Esophagus squamous epithelium (tissue), 5 donors: ENCODE data around the gene LRG1. TPM values are rescaled to one million over a fixed set of nuclear protein-coding genes. Genes with fewer than 3 reads are reported as not detected.
A peak's percentile ranks its signal among the peaks of the same experiment; 100 is the strongest.

Source experiments
- DNase-seq: peaks from one replicate; lab custom pipeline; 2025; lab: John Stamatoyannopoulos, UW
- H3K27ac ChIP-seq, 4 donors: fragments of 200-600 bp; sonication (generic); one replicate each; pipeline ENCODE4 v1.5.1; 2016 to 2019; ENCODE audit warnings: mild to moderate bottlenecking in 1 of 4
- H3K27me3 ChIP-seq, 4 donors: fragments of 200-600 bp; sonication (generic); 1 replicate in 3 of 4; 2 replicates in 1 of 4; pipeline versions ENCODE4 v1.5.1 to v1.6.0; 2017 to 2021; ENCODE audit warnings: antibody characterized with exemption in 1 of 4
- H3K36me3 ChIP-seq, 3 donors: fragments of 200-600 bp; sonication (generic); one replicate each; pipeline ENCODE4 v1.5.1; 2016 to 2019
- H3K4me1 ChIP-seq, 3 donors: fragments of 200-600 bp; sonication (generic); one replicate each; pipeline ENCODE4 v1.5.1; 2017 to 2019
- H3K4me3 ChIP-seq, 4 donors: fragments of 200-600 bp; sonication (generic); 1 replicate in 3 of 4; 2 replicates in 1 of 4; pipeline ENCODE4 v1.5.1; 2016 to 2019; ENCODE audit warnings: mild to moderate bottlenecking in 2 of 4, moderate library complexity in 1 of 4
- H3K9me3 ChIP-seq, 3 donors: fragments of 200-600 bp; sonication (generic); one replicate each; pipeline ENCODE4 v1.5.1; 2016 to 2019
- POLR2A ChIP-seq, 4 donors: fragments of 450-650 bp; IDR thresholded peaks; one replicate each; pipeline ENCODE4 v1.6.1; 2017; ENCODE audit warnings: antibody characterized with exemption in 4 of 4, mild to moderate bottlenecking in 4 of 4, moderate library complexity in 3 of 4
- WGBS, 2 donors: methylation state at CpG; one replicate each; pipeline ENCODE4 v1.1.5; 2018; 5-methylcytosine and 5-hydroxymethylcytosine counted together
- intact Hi-C: fragments of 100-400 bp; cut with DNase I; formaldehyde crosslinking; loops from one replicate; pipeline ENCODE4 v1.15.0; 2022
- total RNA-seq, 4 donors: library from RNA; depleted of rRNA; stranded (reverse); fragments of >200 nt; gene quantifications; one replicate each; pipeline ENCODE4 v1.1.0, GENCODE V29; 2016
- TF ChIP-seq, protein P1 (sequence below), 6 experiments: fragments of 450-650 bp in 4 of 6; fragments of 200-600 bp in 2 of 6; sonication (generic) in 2 of 6; IDR thresholded peaks; one replicate each; pipeline ENCODE4 v1.5.1; 2016 to 2019; ENCODE audit warnings: antibody characterized with exemption in 6 of 6, mild to moderate bottlenecking in 4 of 6, moderate library complexity in 4 of 6
- donor health status: DM: yes; HTN: yes; CAD: no.

The LRG1 gene
- total RNA-seq, 4 donors from 2014 or later = 3.8 to 53.0 (median 21.1) TPM

DNA sequence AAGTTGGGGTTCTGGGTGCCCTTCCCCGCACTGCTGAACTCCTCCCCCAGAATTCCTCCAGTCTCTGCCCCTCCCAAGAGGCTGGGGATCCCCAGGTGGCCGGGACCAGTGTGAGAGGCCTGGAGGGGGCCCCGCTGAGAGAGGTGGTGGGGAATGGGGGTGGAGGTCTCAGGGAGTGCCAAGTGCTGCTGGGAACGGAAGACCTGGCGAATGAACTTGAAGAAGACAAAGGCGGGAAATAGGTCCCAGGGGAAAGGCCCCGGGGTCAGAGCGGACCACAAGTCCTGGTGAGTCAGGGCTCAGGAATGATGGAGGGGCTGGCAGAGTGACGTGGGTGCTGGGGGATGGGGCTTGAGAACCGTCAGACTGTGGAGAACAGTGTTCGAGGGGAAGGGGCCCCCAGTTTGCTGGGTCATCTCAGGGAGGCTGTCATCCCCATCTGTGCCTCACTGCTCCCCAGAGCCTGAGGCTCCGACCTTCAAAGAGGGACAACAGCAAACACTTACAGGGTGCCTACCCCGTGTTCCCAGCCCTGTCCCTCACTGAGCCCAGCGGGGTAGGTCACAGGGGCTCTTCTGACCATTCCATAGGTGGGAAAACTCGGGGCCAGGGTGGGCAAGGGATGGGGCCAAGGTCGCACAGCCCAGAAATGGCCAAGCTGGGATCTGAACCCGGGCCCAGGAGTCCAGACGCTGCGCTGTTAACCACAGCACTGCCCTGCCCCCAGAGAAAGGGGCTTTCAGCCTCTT lies 35.6 kb upstream of the LRG1 start:
- Histone ChIP-seq H3K36me3 (no peaks in the 10 kb centered on the region), H3K4me3 (peak overlapping the region in 1 of 4 donors; percentile 4), H3K27me3 (peaks cover under 1 to 78% (median 11%) of the 10 kb centered on the region in 4 donors), H3K4me1 (peaks cover 0 to 24% (median 6%) of the 10 kb centered on the region in 3 donors), H3K9me3 (no peaks in the 10 kb centered on the region), H3K27ac (peak overlapping the region; percentile 3 to 79 (median 70))
- DNase-seq = no peak
- intact Hi-C loops = loop anchor here (5.0 kb wide), 1 partner anchor 57 kb away; no protein-coding TSS in a partner anchor
- WGBS, 2 donors = 10 to 27% methylated on average over 11 to 15 of the region's 19 CpGs
- TF ChIP-seq POLR2A (IDR thresholded peaks at IDR 0.05) = no peak
- TF ChIP-seq, protein P1, sequence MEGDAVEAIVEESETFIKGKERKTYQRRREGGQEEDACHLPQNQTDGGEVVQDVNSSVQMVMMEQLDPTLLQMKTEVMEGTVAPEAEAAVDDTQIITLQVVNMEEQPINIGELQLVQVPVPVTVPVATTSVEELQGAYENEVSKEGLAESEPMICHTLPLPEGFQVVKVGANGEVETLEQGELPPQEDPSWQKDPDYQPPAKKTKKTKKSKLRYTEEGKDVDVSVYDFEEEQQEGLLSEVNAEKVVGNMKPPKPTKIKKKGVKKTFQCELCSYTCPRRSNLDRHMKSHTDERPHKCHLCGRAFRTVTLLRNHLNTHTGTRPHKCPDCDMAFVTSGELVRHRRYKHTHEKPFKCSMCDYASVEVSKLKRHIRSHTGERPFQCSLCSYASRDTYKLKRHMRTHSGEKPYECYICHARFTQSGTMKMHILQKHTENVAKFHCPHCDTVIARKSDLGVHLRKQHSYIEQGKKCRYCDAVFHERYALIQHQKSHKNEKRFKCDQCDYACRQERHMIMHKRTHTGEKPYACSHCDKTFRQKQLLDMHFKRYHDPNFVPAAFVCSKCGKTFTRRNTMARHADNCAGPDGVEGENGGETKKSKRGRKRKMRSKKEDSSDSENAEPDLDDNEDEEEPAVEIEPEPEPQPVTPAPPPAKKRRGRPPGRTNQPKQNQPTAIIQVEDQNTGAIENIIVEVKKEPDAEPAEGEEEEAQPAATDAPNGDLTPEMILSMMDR (IDR thresholded peaks at IDR 0.05) = no peak

DNA sequence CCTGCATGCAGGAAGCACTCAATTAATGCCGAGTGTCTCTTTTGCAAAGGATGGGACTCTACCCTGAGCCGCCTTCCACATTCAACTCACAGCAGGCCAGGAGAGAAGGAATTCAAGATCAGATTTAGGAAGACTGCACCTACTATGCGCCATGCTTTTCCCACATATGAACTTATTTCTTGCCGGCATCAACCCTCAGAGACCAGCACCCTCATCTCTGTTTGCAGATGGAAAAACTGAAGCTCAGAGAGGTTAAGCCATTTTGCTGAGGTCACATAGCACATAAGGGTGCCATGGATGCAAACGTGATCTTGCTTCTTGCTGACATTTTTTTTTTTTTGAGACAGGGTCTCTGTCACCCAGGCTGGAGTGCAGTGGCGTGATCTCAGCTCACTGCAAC lies 33.8 kb upstream of the LRG1 start:
- Histone ChIP-seq H3K9me3 (no peaks in the 10 kb centered on the region), H3K27me3 (peaks cover 0 to 61% (median 2%) of the 10 kb centered on the region in 4 donors), H3K36me3 (no peaks in the 10 kb centered on the region), H3K4me3 (no peak overlapping the region), H3K27ac (no peak overlapping the region), H3K4me1 (peaks cover 0 to 20% (median 6%) of the 10 kb centered on the region in 3 donors)
- intact Hi-C loops = no loop called here
- 65 to 76% methylated on average over 6 of the region's 6 CpGs for whole genome bisulfite sequencing, 2 donors
- no peak for DNase-seq
- TF ChIP-seq, protein P1 (IDR thresholded peaks at IDR 0.05) = no peak
- no peak for TF ChIP-seq POLR2A (IDR thresholded peaks at IDR 0.05)

DNA sequence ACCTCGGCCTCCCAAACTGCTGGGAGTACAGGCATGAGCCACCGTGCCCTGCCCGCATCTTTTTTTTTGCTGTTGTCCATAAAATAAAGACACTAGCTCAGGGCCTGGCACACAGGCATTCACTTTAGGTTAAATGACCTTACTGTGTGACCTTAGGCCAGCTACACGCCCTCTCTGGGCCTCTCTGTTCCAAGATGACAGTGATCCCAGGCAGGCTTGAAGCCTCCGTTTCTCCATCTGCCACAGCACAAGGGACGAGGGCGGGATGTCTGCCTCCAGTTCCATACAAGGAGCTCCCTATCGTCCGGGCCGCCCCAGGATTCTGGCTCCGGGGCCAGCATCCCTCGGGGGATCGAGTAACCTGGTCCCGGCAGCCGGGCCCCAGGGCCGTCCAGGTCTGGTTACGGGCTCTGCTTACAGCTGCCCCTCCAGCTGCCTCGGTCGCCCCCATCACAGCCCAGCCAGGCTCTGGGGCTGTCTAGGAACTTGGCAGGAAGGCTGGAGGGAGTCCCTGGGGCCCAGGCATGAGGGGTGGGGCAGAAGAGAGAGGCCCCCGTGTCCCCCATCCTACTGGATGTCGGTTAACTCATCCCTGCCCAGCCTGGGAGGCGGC lies 31.6 kb upstream of the LRG1 start:
- DNase-seq = no peak
- 53 to 60% methylated on average over 6 to 8 of the region's 22 CpGs for WGBS, 2 donors
- Histone ChIP-seq H3K27me3 (peaks cover 0 to 53% (median 2%) of the 10 kb centered on the region in 4 donors), H3K27ac (no peak overlapping the region), H3K9me3 (no peaks in the 10 kb centered on the region), H3K36me3 (no peaks in the 10 kb centered on the region), H3K4me1 (peaks cover 0 to 20% (median 6%) of the 10 kb centered on the region in 3 donors), H3K4me3 (no peak overlapping the region)
- intact Hi-C loops = no loop called here
- TF ChIP-seq POLR2A (IDR thresholded peaks at IDR 0.05) = no peak
- TF ChIP-seq, protein P1 (IDR thresholded peaks at IDR 0.05) = no peak

DNA sequence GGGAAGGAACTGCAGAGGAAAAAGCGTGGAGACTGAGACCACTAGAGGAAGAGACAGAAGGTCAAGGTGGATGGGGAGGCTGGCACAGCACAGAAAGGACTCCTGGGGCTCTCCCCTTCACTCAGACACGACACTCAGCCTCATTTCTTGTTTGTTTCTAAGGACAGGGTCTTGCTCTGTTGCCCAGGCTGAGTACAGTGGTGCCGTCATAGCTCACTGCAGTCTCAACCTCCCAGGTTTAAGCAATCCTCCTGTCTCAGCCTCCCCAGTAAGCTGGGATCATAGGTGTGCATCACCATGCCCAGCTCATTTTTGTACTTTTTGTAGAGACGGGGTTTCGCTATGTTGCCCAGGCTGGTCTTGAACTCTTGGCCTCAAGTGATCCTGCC lies 31.1 kb upstream of the LRG1 start:
- Histone ChIP-seq H3K36me3 (no peaks in the 10 kb centered on the region), H3K27me3 (peaks cover 0 to 53% (median 2%) of the 10 kb centered on the region in 4 donors), H3K4me1 (peaks cover 0 to 20% (median 6%) of the 10 kb centered on the region in 3 donors), H3K27ac (no peak overlapping the region), H3K9me3 (no peaks in the 10 kb centered on the region), H3K4me3 (no peak overlapping the region)
- intact Hi-C loops = no loop called here
- WGBS, 2 donors = 71 to 89% methylated on average over 5 of the region's 5 CpGs
- TF ChIP-seq, protein P1 (IDR thresholded peaks at IDR 0.05) = no peak
- no peak for TF ChIP-seq POLR2A (IDR thresholded peaks at IDR 0.05)
- no peak for DNase-seq

DNA sequence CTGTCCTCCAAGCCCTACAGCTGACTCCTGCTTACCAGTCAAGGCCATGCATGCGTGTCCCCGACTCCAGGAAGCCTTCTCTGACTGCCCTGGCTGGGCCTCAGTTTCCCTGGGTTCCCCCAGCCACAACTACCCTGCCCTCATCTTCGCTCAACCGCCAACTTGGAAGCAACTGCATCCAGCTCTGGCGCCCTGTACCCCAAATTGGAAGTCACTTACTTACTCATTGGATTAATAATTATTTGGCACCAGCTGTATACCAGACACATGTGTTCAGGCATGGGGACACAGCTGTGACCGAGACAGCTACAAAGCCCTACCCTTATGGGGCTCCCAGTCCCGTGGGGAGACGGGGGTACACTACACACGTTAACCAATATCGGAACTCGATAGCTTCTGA lies 30.6 kb upstream of the LRG1 start:
- TF ChIP-seq POLR2A (IDR thresholded peaks at IDR 0.05) = no peak
- TF ChIP-seq, protein P1 (IDR thresholded peaks at IDR 0.05) = no peak
- Histone ChIP-seq H3K36me3 (no peaks in the 10 kb centered on the region), H3K9me3 (no peaks in the 10 kb centered on the region), H3K27me3 (peaks cover 0 to 48% (median 2%) of the 10 kb centered on the region in 4 donors), H3K4me3 (no peak overlapping the region), H3K4me1 (peaks cover 0 to 14% (median 6%) of the 10 kb centered on the region in 3 donors), H3K27ac (no peak overlapping the region)
- DNase-seq = no peak
- 81 to 83% methylated on average over 6 to 11 of the region's 11 CpGs for WGBS, 2 donors
- intact Hi-C loops = no loop called here
